CD8-positive, alpha-beta memory T cell (primary cell): ENCODE data around the gene ADRA1B. TPM values are rescaled to one million over a fixed set of nuclear protein-coding genes. Genes with fewer than 3 reads are reported as not detected.

ENCODE experiments used
- CTCF ChIA-PET: fragments of 350-600 bp; sonication (Branson Sonifier 250); formaldehyde crosslinking; loops from one replicate; lab custom pipeline; 2021; ENCODE audit warnings: antibody characterized with exemption; lab: Charles Lee
- POLR2A ChIA-PET: fragments of 350-600 bp; sonication (Branson Sonifier 250); formaldehyde crosslinking; loops from one replicate; lab custom pipeline; 2021; ENCODE audit warnings: antibody characterized with exemption; lab: Charles Lee
- DNase-seq, 5 donors: peaks; one replicate each; pipeline versions ENCODE4 v3.0.0 to v3.0.0-alpha.2; 2020 to 2022; ENCODE audit warnings: mixed read lengths in 1 of 5
- H3K27ac ChIP-seq: one replicate; pipeline ENCODE4 v1.7.0; 2013; ENCODE audit warnings: low read depth, mild to moderate bottlenecking, low read length, moderate library complexity
- H3K27me3 ChIP-seq: 2 replicates; pipeline ENCODE4 v1.7.0; 2013; ENCODE audit warnings: low read length, mild to moderate bottlenecking; ENCODE audit not compliant: insufficient read depth, poor library complexity, severe bottlenecking
- H3K36me3 ChIP-seq: 2 replicates; pipeline ENCODE4 v1.7.0; 2013; ENCODE audit warnings: mild to moderate bottlenecking, low read length, moderate library complexity; ENCODE audit not compliant: insufficient read depth
- H3K4me1 ChIP-seq: 2 replicates; pipeline ENCODE4 v1.7.0; 2013; ENCODE audit warnings: mild to moderate bottlenecking, low read length, moderate library complexity; ENCODE audit not compliant: insufficient read depth
- H3K4me3 ChIP-seq: 2 replicates; pipeline ENCODE4 v1.7.0; 2013; ENCODE audit warnings: mild to moderate bottlenecking, low read length
- H3K9me3 ChIP-seq: 2 replicates; pipeline ENCODE4 v1.7.0; 2013; ENCODE audit warnings: mild to moderate bottlenecking, low read length
- H3K27ac Mint-ChIP-seq, 8 donors: one replicate each; pipeline ENCODE4 v1.8.0; 2020 to 2021; ENCODE audit warnings: mixed read lengths in 8 of 8, mild to moderate bottlenecking in 6 of 8, inconsistent platforms in 3 of 8, moderate library complexity in 3 of 8
- H3K27me3 Mint-ChIP-seq, 2 donors: one replicate each; pipeline ENCODE4 v1.8.0; 2020 to 2021; ENCODE audit warnings: mixed read lengths in 2 of 2, mild to moderate bottlenecking in 1 of 2, moderate library complexity in 1 of 2
- H3K36me3 Mint-ChIP-seq, 3 donors: one replicate each; pipeline ENCODE4 v1.8.0; 2020 to 2021; ENCODE audit warnings: mixed read lengths in 3 of 3, inconsistent platforms in 1 of 3, mild to moderate bottlenecking in 1 of 3
- H3K4me1 Mint-ChIP-seq, 3 donors: one replicate each; pipeline ENCODE4 v1.8.0; 2020 to 2021; ENCODE audit warnings: mixed read lengths in 3 of 3, inconsistent platforms in 1 of 3, mild to moderate bottlenecking in 1 of 3
- H3K4me3 Mint-ChIP-seq, 7 donors: one replicate each; pipeline ENCODE4 v1.8.0; 2020 to 2021; ENCODE audit warnings: mixed read lengths in 7 of 7, mild to moderate bottlenecking in 6 of 7, moderate library complexity in 4 of 7, inconsistent platforms in 2 of 7
- H3K9me3 Mint-ChIP-seq, 5 donors: one replicate each; pipeline ENCODE4 v1.8.0; 2020 to 2022; ENCODE audit warnings: mixed read lengths in 5 of 5, mild to moderate bottlenecking in 3 of 5, moderate library complexity in 2 of 5, inconsistent platforms in 1 of 5
- polyA plus RNA-seq: library from polyadenylated mRNA; unstranded; fragments of 300-500 nt; fragmentation: Illumina TruSeq; gene quantifications from one replicate; pipeline ENCODE4 v1.2.3, GENCODE V29; 2021
- total RNA-seq, 2 experiments: library from RNA; stranded (reverse); gene quantifications; one replicate each; pipeline ENCODE4 v1.2.3, GENCODE V29; 2021

ADRA1B gene
- total and polyA plus RNA-seq, 3 experiments from 2014 or later = not detected

DNA sequence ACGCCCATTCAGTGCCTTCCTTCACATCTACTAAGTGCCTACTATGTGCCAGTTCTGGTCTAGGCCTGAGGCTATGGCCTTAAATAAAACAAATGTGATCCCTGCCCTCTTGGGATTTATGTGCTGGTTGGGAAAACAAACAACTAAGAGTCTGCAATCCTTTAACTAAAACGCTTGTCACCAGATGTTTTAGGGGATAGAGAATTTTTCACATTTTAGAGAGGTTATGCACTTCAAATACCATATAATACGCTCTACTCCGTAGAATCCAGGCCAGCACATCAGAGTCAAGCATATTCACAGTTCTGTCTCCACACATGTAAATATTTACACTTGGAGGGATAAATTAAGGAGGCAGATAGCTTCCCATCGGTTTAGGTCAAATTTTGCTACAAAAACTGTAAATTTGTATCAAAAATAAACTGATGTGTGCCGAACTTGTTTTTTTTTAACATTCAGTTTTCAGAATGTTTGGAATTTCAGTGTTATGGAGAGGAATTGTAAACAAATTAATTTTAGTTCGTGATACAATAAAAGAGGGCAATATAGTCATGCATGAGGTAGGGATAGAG, 22.0 kb upstream of the ADRA1B start:
- Histone ChIP-seq H3K9me3 (no peaks in the 10 kb centered on the region), H3K27ac (no peak overlapping the region), H3K27me3 (no peaks in the 10 kb centered on the region), H3K36me3 (no peaks in the 10 kb centered on the region), H3K4me1 (no peaks in the 10 kb centered on the region), H3K4me3 (no peak overlapping the region)
- H3K27me3 Mint-ChIP-seq = peaks cover 13 to 38% of the 10 kb centered on the region in 2 donors
- ChIA-PET POLR2A (no interaction called here), CTCF (no interaction called here)
- H3K4me3 Mint-ChIP-seq = no peak overlapping the region
- no peaks in the 10 kb centered on the region for H3K9me3 Mint-ChIP-seq
- H3K36me3 Mint-ChIP-seq = no peaks in the 10 kb centered on the region
- H3K27ac Mint-ChIP-seq = no peak overlapping the region
- DNase-seq = no peak
- no peaks in the 10 kb centered on the region for H3K4me1 Mint-ChIP-seq

DNA sequence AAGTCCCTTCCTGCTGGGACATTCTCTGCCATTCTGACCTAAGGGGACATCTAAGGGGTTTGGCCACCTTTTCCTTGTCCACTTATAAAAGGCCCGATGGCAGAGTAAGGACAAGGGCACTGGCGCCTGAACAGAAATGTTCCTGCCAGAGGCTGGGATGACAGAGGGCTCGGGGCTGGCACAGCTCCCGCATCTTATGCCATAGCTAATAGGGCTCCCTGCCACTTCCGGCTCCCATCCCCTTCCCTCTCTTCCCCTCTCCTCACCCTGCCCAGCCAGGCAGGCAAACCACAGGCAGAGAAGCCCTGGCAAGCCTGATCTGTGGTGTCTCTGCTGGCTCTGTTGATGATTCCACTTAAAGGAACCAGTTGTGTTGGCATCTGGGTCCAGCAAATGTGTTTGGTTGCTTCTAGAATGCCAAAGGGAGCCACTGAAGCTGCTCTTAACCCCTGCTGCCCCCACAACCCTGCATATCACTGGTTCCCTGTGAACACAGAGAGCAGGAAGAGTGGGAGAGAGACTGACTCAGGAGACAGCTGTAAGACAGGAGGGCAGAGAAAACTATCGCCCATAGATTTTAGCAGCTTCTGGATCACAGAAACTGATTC, 18.4 kb upstream of the ADRA1B start:
- peaks cover 14 to 55% of the 10 kb centered on the region in 2 donors for H3K27me3 Mint-ChIP-seq
- H3K9me3 Mint-ChIP-seq = no peaks in the 10 kb centered on the region
- peaks cover 10% of the 10 kb centered on the region for H3K27me3 ChIP-seq
- H3K27ac Mint-ChIP-seq = peak overlapping the region in 1 of 8 donors; percentile 70
- no peaks in the 10 kb centered on the region for H3K36me3 ChIP-seq
- no peaks in the 10 kb centered on the region for H3K36me3 Mint-ChIP-seq
- no peaks in the 10 kb centered on the region for H3K4me1 Mint-ChIP-seq
- no peaks in the 10 kb centered on the region for H3K9me3 ChIP-seq
- DNase-seq = no peak
- ChIA-PET CTCF (no interaction called here), POLR2A (no interaction called here)
- H3K4me3 ChIP-seq = no peak overlapping the region
- no peak overlapping the region for H3K27ac ChIP-seq
- no peaks in the 10 kb centered on the region for H3K4me1 ChIP-seq
- H3K4me3 Mint-ChIP-seq = no peak overlapping the region

DNA sequence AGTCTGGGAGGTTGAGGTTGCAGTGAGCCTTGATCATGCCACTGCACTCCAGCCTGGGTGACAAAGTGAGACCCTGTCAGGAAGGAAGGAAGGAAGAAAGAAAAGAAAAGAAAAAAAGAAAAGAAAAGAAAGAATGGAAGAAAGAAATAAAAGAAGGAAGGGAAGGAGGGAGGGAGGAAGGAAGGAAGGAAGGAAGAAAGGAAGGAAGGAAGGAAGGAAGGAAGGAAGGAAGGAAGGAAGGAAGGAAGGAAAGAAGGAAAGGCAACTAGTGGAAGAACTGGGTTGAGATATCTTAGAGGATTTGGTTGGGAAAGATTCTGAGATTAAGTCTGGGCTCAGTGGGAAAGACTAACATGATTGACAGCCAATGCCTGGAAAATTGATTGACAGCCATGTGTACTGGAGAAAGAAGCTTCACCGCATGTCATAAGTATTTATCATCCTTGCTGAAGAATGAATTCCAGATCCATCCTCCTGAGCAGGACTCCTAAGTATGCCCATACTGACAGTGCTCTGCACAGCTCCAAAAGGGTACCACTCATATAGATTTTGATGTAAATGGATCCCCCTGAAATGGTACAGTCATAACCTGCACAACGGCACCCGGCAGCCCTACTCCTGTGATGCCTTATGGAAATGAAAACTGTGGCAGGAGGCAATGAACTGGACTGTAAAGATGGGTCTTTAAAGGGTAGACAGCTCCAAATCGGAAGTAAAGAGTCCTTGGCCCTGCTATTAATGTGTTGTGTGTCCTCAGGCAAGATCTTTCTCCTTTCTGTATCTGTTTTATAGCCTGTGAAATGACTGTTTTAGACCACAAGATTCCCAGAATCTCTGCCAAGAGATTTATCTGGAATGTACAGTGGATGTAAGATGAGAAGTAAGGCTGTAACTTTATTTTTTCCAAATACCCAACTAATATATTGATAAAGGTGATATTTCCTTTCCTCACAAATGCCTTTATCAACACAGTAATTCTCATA, 16.9 kb upstream of the ADRA1B start:
- H3K4me3 ChIP-seq = no peak overlapping the region
- H3K27ac Mint-ChIP-seq = no peak overlapping the region
- H3K4me1 ChIP-seq = no peaks in the 10 kb centered on the region
- no peak overlapping the region for H3K27ac ChIP-seq
- no peaks in the 10 kb centered on the region for H3K9me3 Mint-ChIP-seq
- H3K36me3 ChIP-seq = no peaks in the 10 kb centered on the region
- no peaks in the 10 kb centered on the region for H3K4me1 Mint-ChIP-seq
- ChIA-PET POLR2A (no interaction called here), CTCF (no interaction called here)
- H3K9me3 ChIP-seq = no peaks in the 10 kb centered on the region
- H3K27me3 ChIP-seq = peaks cover 10% of the 10 kb centered on the region
- H3K27me3 Mint-ChIP-seq = peaks cover 12 to 57% of the 10 kb centered on the region in 2 donors
- H3K4me3 Mint-ChIP-seq = no peak overlapping the region
- DNase-seq = no peak
- no peaks in the 10 kb centered on the region for H3K36me3 Mint-ChIP-seq

DNA sequence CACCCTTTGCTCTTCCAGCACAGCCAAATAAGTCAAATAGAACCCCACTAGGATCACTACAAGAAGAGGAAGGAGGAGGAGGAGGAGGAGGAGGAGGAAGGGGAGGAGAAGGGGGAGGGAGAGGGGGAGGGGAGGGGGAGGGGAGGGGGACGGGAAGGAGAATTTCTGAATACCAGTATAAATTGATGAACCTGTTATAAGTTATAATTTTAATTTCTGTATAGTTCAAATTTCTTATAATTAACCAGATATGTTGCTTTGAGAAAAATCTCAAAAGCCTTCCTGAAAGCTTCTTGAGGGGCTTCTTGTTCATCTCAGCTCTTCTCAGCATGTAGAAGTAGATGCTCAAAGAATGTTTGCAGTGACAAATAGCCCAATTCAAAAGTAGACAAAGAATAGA, 15.0 kb upstream of the ADRA1B start:
- ChIA-PET CTCF (no interaction called here), POLR2A (no interaction called here)
- Mint-ChIP-seq H3K4me3 (no peak overlapping the region), H3K4me1 (no peaks in the 10 kb centered on the region), H3K9me3 (no peaks in the 10 kb centered on the region), H3K27me3 (peaks cover 8 to 44% of the 10 kb centered on the region in 2 donors), H3K36me3 (no peaks in the 10 kb centered on the region), H3K27ac (no peak overlapping the region)
- no peak for DNase-seq
- H3K27me3 ChIP-seq = peaks cover 10% of the 10 kb centered on the region
- H3K27ac ChIP-seq = no peak overlapping the region
- no peaks in the 10 kb centered on the region for H3K36me3 ChIP-seq
- H3K9me3 ChIP-seq = no peaks in the 10 kb centered on the region
- no peak overlapping the region for H3K4me3 ChIP-seq
- no peaks in the 10 kb centered on the region for H3K4me1 ChIP-seq

DNA sequence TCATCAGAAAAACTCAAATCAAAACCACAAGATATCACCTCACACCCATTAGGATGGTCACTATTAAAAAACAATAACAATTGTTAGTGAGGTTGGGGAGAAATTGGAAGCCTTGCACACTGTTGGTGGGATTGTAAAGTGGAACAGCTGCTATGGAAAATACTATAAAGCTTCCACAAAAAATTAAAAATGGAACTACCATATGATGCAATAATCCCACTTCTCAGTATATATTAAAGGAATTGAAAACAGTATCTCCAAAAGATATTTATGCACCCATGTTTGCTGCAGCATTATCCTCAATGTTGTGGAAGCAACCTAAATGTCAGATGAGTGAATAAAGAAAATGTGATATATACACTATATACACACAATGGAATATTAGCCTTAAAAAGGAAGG, 14.5 kb upstream of the ADRA1B start:
- CTCF ChIA-PET = no interaction called here
- no peak overlapping the region for H3K4me3 Mint-ChIP-seq

DNA sequence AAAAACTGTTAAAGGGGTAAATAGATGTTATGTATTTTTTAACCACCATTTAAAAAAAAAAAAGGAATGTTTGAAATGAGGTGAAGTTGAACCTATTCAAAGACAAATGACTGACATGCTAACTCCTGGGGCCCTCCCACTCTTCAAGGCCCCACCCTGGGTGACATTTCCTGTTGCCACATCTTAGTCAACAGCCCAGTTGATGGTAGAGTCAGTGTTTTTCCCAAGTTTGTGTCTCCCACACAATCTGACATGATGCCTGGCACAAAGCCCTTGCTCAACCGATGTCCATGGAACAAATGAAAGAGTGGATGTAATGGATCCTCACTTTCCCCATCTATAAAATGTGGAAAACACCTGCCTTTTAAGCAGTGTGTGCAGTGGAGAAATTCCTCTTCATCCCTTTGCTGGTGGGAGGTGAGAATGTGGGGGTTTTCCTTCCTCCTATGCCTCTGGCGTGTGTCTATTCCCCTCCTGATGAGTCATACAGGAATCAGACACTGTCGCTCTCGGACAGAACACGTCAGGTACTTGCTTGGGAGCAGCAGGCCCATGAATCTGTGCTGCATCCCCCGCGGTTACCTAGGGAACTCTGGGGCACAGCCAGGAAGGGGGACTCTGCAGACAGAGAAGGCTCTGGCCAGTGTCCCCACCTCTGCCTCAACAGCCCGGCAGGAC, 13.7 kb upstream of the ADRA1B start:
- no peaks in the 10 kb centered on the region for H3K36me3 Mint-ChIP-seq
- CTCF ChIA-PET = no interaction called here
- Histone ChIP-seq H3K36me3 (no peaks in the 10 kb centered on the region), H3K27me3 (peaks cover 10% of the 10 kb centered on the region), H3K27ac (no peak overlapping the region), H3K4me3 (no peak overlapping the region), H3K9me3 (no peaks in the 10 kb centered on the region), H3K4me1 (no peaks in the 10 kb centered on the region)
- peaks cover 11 to 40% of the 10 kb centered on the region in 2 donors for H3K27me3 Mint-ChIP-seq
- no peaks in the 10 kb centered on the region for H3K4me1 Mint-ChIP-seq
- POLR2A ChIA-PET = no interaction called here
- no peak overlapping the region for H3K4me3 Mint-ChIP-seq
- H3K9me3 Mint-ChIP-seq = no peaks in the 10 kb centered on the region
- DNase-seq = no peak
- H3K27ac Mint-ChIP-seq = no peak overlapping the region

More for the DNA sequence above, 14.5 kb upstream of the ADRA1B start:
- Histone ChIP-seq H3K4me1 (no peaks in the 10 kb centered on the region), H3K4me3 (no peak overlapping the region), H3K36me3 (no peaks in the 10 kb centered on the region), H3K27me3 (peaks cover 10% of the 10 kb centered on the region), H3K27ac (no peak overlapping the region), H3K9me3 (no peaks in the 10 kb centered on the region)
- DNase-seq = no peak
- Mint-ChIP-seq H3K27ac (no peak overlapping the region), H3K4me1 (no peaks in the 10 kb centered on the region), H3K36me3 (no peaks in the 10 kb centered on the region), H3K9me3 (no peaks in the 10 kb centered on the region), H3K27me3 (peaks cover 9 to 40% of the 10 kb centered on the region in 2 donors)
- POLR2A ChIA-PET = no interaction called here

DNA sequence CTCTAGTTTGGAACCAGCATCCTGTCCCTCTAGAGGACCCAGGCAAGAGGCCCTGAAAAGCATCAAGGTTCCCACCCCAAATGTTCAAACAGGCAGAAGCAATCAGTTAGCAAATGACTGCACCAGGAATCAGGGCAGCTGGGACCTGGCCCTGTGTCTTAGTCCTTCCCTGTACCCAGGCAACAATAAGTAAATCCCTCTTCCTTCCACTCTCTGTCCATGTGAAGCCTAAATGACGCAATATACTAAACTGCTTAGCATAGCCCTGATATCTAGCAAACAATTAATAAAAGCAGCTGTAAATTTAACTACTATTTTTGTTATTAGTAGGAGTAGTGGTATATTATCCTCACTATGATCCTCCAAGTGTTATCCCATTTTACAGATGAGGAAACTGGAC, 13.2 kb upstream of the ADRA1B start:
- H3K27me3 ChIP-seq = peaks cover 10% of the 10 kb centered on the region
- ChIA-PET CTCF (no interaction called here), POLR2A (no interaction called here)
- Mint-ChIP-seq H3K9me3 (no peaks in the 10 kb centered on the region), H3K4me1 (no peaks in the 10 kb centered on the region), H3K27me3 (peaks cover 9 to 41% of the 10 kb centered on the region in 2 donors), H3K36me3 (no peaks in the 10 kb centered on the region), H3K4me3 (no peak overlapping the region), H3K27ac (no peak overlapping the region)
- no peaks in the 10 kb centered on the region for H3K36me3 ChIP-seq
- H3K27ac ChIP-seq = no peak overlapping the region
- H3K4me3 ChIP-seq = no peak overlapping the region
- H3K9me3 ChIP-seq = no peaks in the 10 kb centered on the region
- no peaks in the 10 kb centered on the region for H3K4me1 ChIP-seq
- DNase-seq = no peak

DNA sequence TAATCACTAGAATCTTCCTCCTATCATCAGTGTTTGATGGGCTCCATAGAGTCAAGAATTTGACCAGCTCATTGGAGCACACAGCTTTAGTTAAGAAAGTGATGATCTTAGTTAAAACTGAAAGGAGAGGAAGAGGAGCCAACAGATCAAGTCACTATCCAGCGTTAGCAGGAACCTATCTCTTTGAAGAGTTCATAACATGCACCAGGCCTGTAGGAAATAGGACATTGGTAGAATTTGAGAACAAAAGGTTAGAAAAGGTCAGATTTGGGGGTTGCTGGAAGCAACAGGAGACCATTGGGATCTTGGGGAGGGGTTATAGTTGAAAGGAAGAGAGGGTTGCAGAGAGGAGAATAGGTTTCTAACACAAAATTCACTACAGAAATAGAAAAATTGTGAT, 11.4 kb upstream of the ADRA1B start:
- Mint-ChIP-seq H3K9me3 (no peaks in the 10 kb centered on the region), H3K4me3 (no peak overlapping the region), H3K27me3 (peaks cover 15 to 42% of the 10 kb centered on the region in 2 donors), H3K4me1 (no peaks in the 10 kb centered on the region), H3K36me3 (no peaks in the 10 kb centered on the region), H3K27ac (no peak overlapping the region)
- CTCF ChIA-PET = no interaction called here
- Histone ChIP-seq H3K4me3 (no peak overlapping the region), H3K4me1 (no peaks in the 10 kb centered on the region), H3K36me3 (no peaks in the 10 kb centered on the region), H3K27me3 (peaks cover 10% of the 10 kb centered on the region), H3K27ac (no peak overlapping the region), H3K9me3 (no peaks in the 10 kb centered on the region)
- POLR2A ChIA-PET = no interaction called here
- no peak for DNase-seq
